GM23248 (cell line): ENCODE measurements around the gene RHBDF2.

Experiments
- EZH2 ChIP-seq: fragments of 200-600 bp; sonication (generic); IDR thresholded peaks from 2 replicates; pipeline ENCODE4 v1.6.1; 2018; ENCODE audit warnings: antibody characterized with exemption, mild to moderate bottlenecking; ENCODE audit not compliant: insufficient read depth, poor library complexity, severe bottlenecking
- EZH2phosphoT487 ChIP-seq: fragments of 200-600 bp; sonication (generic); IDR thresholded peaks from 2 replicates; pipeline ENCODE4 v1.6.1; 2018; ENCODE audit warnings: antibody characterized with exemption, moderate library complexity, mild to moderate bottlenecking, low read depth; ENCODE audit not compliant: insufficient read depth

GRCh38 chr17:76427501-76428231 lies 73.6 kb downstream of the RHBDF2 start:
- TF ChIP-seq EZH2, result no peak
- no peak for TF ChIP-seq EZH2phosphoT487
